Activated CD4-positive, alpha-beta T cell treated with anti-CD3 and anti-CD28 coated beads, Interleukin-2, amount 50 U/mL, for 16 hours (primary cell): Measurements from ENCODE around the gene BTAF1.
"Not testable (repeated sequence)": the region's sequence is repeated elsewhere in the genome, so short reads cannot be mapped to it uniquely, and the experiment has no call there.

Experiments used
- DNase-seq: peaks from one replicate; pipeline ENCODE4 v3.0.0-alpha.2; 2020

Gene BTAF1

DNA sequence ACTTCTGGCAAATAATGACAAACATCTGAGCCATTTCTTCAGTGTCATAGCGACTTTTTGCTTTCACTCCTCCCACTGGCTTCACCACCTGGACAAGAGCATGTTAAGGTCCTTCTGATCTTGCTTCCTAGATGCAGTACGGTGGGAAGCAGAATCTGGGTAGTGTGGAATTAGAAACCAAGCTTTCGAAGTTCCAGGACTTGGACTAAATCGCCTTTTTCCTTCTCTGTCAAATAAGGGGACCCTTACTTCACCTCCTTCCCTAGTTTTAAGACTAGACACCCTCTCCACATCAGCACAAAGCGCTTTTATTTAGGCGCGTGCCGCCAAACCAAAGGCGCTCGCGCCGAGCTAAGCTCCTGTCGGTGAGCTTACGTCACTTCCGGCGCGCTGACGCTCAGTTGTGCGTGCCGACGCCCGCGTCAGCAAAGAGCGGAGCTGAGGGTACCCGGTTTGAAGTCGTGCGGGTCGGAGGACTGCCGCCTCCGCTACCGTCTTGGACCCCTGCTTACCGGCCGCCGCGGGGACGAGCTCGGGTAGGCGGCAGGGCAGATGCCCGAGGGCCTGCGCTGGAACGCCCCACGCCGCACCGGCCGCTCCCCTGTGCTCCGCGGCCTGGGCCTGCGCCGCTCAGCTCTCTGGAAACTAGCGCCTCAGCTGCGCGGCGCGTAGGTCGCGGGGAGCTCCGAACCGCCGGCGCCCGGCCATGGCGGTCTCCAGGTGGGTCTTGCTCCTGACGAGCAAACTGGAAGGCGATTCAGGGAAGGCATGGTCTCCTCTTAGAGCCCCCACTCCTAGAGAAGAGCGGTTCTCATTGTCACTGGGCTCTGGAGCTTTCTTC lies at the start of gene BTAF1:
TSS of gene BTAF1 (plus strand) at position 400 of the 841 bp plus-strand sequence. CDS start at position 707, 307 bp downstream.
- peak; percentile 95 for DNase-seq

DNA sequence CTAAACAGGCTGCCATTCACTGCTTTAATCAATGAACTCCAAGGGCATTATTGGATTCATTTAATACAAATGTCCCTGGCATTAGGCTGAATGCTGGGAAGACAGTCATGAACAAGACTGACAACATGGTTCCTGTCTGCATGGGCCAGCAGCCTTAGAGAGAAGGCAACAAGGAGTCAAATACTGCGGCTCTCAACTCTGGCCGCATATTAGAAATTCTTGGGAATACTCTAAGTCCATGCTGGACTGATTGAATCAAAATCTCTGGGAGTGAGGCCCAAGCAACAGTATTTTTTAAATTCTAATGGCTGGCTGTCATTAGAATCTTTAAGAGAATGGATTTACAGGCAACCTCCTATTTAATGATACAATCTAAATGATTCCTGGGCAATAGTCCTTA lies 48.4 kb upstream of the BTAF1 start:
- no peak for DNase-seq

DNA sequence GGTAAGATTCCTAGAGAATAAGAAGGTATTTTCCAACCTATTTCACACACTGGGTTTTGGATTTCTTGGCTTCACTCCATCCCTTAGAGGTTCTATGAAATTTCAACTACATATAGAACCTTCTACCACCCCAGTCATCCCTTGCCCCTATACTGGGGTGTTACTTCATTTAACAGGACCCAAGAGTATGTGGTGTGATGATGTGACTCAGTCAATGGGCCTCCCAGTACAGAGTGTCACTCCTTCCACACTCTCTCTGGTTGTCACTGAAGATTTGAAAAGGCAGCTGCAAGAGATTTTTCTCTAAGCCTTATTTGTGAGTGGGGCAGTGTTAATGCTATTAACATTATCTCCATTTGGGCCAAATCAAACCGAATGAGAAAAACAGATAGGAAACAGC lies 47.8 kb upstream of the BTAF1 start:
- no peak for DNase-seq

DNA sequence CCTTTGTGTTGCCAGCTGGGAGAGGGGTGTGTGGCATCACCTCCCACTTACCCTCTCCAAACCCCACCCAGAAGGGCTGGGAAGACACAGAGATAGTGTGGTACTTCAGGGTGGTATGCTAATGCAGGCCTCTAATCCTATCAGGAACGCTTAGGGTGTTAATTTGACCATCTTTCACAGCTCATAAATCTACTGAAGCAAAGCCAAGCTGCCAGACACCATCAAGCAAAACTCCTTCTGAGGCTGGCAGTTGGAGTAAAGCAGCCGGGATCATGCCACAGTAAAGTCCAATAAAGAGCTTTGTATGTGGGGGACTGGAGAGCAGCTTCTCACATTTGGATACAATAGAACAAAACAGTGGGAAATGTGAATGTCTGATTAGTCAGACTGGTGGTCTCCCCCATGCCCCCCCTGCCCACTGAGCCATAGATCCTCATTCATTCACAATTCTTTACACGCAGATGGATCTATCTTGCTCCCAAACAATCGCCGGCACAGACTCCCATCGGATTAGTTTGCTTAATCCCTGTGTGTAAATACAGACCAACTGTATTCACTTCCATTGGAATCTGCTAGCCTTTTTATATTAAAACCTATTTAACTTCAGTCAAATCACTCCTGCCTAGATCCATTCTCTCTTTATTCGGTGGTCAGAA lies 43.9 kb upstream of the BTAF1 start:
- DNase-seq, result no peak

DNA sequence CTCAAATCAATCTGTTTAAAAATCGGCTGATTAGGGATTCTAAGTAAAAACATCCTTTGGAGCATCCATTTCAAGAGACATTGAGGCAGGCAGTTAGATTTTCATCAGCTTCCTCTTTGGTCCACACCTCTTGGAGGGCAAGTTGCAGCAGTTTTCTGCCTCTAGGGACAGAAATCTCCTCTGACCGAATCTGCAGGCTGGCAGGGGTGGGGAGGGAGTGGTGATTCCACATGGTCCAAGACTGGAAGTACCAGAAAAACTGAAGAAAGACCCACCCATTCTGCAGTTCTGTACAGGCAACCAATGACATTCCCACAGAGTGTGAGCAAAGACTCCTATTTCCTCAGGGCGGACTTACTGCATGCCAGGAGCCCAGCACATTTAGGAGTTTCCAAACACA lies 43.3 kb upstream of the BTAF1 start:
- DNase-seq, result no peak

DNA sequence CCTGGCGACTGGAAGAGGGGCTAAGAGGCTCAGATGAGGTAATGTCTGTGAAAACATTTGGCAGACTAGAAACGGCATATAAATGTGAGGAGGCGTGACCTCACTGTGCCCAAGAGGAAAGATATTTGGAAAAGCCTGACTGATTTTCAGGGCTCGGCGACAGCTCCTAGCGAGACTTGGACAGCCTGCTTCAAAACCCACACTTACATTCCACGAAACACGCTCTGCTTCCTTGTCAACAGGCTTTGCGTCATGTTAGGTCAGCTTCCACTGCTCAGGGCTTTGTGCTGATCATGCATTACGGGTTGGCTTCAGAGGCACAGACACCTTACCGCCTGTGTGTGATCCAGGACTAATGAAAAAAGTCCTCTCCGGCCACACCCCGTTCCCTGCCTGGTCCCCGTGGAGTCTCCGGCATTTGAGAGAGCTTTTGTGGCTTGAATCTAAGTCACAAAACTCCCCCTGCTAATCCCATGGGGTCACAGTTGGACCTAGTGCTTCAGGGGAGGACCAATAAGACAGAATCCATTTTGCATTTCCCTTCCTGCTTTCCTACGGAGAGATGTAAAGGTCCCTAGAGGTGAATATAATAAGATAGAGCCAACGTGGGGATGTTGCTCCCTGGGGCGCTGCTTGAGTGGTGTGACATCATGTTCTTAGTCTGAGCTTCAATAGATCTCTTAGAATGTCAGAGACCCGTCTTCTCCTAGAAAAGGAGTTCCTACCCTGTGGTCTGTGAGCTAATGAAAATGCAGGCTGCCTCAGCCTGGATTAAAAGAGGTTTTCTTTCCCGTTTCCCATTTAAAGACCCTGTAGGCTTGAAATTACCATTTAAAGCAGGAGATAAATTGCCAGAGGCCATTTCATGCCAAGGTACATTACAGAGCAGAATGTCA lies 39.8 kb upstream of the BTAF1 start:
- no peak for DNase-seq

DNA sequence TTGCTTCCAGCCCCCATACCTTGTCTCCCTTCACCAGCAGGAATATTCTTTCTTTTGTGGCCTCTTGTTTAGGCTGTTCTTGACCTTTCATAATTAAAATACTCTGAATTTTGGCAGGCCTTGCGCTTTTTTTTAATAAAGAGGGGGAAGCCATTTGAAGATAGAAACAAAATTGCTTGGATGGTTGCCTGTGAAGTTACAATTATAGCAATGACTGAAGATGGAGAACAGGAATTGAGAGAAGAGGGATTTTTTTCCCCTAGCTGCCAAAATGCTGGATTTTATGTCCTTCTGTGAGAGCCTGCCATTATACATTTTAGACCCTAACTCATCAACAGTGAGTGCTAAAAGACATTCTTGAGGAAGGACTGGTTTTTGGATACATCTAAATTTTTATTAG lies 39.0 kb upstream of the BTAF1 start:
- DNase-seq, result no peak

DNA sequence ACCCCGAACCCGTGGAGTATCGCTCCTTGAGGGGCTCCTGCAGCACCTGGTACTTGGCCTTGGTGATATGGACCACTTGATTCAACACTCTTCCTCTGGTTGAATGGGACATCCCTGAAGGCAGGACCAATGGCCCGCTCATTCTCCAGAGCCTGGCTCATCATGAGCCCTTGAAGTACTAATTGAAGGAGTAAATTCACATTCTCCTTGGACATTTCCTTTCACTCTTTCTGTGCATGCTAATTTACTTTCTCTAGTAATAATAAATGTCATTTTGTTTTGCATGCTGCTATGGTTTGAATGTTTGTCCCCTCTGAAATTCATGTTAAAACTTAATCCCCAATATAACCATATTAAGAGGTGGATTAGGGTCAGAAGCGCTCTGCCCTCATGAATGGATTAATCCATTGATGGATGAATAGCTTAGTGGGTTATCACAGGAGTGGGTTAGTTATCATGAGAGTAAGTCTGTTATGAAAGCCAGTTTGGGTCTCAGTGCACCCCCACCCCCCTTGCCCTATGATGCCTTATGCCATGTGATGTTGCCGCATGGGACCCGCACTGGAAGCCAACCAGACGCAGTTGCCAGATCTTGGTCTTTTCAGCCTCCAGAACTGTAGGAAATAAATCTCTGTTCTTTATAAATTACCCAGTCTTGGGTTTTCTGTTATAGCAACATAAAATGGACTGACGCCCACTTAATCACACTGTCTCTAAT lies 38.0 kb upstream of the BTAF1 start:
- no peak for DNase-seq

DNA sequence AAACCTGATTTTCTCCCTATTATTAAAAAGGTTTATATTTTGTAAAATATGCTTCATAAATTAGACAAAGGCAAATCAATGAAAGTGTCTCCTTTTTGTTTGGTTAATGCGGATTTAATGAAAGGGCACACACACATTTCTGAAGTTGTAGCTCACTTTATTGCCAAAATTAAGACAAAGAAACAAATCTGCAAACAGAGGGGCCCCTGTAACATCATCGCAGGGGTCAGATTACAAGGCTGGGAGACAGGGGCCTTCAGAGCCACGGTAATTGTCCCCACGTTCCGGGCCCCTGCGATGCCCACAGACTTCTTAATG lies 36.7 kb upstream of the BTAF1 start:
- DNase-seq, result no peak

DNA sequence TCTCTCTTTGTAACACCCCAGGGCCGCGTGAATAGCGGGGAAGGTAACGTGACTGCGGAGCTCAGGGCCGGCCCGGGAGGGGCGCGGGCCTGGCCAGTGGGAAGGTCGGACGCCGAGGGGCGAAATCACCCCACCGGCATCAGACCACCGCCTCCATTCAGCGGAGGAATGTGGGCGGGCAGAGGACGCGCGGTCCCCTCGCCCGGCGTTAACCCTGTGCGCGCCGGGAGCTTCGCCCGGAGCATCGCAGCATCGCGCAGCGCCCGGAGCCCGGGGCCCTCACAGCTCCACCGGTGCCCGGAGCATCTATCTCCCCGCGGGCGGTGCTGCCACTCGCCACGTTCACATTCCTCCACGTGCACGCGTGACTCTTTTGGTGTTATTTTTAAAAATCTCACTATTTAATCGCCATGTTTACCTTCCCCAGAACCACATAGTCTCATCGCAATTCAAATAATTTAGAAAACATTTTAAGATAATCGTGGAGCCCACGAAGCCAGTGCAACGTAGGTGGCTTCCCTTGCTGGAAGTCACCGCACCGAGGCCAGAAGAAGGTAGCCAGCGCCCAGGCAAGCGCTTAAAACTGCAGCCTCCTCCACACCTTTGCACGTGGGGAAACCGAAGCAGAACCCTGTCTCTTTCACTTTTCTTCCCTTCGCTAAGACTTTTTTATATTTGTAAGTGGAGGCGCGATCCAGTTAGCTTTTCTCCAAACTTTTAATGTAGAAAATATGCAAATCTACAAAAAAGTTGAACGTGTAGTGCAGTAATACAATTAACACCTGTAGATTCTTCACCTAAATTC lies 36.1 kb upstream of the BTAF1 start:
- DNase-seq, result peak; percentile 19

DNA sequence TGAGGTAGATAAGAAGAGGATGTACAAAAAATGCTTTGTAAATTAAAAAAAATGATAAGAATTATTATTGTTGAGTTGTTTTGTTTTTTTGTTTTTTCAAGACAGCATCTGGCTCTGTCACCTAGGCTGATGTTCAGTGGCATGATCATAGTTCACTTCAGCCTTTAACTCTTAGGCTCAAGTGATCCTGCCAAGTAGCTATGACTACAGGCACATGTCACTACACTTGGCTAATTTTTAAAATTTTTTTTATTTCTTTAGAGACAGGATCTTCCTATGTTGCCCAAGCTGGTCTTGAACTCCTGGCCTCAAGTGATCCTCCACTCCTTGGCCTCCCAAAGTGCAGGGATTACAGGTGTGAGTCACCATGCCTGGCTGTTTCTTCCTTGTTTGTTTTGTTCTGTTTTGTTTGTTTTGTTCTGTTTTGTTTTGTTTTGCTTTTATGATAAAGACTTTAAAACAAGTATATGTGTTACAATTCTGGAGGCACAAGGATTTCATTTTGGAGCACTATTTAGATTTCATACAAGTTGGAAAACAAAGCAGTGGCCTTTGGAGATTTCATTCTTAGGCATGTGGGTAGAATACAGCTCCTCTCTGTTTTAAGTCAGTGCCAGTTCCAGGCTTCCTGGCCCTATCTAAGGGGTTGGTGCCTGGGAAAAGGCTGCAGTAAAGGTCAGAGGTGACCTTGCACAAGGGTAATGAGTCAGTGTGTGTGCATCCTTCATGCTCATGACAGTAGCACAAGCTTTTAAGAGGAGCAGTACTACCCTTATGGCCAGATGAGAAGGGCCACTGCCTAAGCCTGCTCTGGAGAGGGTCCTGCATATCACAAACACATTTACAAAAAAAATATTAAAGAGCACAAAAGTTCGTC lies 32.2 kb upstream of the BTAF1 start:
- no peak for DNase-seq

DNA sequence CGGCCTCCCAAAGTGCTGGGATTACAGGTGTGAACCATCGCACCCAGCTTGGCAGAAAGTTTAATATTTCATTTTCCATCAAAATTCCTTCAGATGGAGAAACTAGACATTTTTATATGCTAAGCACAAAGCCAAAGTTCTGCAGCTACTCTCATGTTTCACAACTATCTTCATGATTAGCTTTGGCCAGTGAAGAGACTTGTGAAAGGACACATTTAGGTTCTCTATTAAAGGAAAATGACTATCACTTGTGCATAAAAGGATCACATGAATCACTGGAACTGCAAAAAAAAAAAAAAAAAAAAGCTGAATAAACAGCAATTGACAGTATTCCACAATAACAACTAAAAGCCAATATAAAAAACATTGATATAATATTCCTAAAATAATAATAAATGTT lies 30.5 kb upstream of the BTAF1 start:
- no peak for DNase-seq

DNA sequence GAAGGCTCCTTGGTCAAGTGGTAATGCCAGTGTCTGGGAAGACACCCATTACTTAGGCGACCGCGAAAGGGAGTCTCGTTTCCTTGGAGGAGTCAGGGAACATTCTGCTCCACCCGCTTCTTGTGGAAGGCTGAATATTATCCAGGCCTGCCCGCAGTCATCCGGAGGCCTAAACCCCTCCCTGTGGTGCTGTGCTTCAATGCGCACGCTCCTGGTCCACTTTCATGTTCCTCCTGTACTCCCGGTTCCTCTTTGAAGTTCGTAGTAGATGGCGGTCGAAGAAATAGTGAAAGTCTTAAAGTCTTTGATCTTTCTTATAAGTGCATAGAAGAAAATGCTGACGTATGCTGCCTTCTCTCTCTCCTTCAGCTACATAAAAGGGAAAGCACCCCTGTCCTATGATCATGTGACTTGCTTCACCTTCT lies 29.3 kb upstream of the BTAF1 start:
- DNase-seq, result not testable (repeated sequence)

DNA sequence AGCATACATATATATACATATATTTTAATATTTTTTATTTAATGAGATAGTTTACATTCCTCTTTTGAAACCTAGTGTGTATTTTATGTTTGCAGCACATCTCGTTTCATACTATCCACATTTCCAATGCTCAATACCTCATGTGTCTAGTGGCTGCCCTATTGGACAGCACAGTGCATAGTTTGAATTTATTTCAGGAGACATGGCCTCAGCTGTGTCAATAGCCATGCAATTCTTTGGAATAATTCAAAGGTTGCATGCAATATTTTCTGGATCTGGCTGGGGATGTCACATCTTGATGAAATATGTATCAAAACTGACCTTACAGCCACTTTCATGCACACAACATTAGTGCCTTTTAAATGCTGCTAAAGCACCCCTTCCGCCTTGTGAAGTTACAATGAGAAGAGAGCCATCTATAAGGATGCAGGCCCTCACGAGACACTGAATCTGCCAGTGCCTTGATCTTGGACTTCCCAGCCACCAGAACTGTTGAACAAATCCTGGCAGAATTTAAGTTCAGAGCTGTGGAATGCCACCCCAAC lies 27.3 kb upstream of the BTAF1 start:
- no peak for DNase-seq

DNA sequence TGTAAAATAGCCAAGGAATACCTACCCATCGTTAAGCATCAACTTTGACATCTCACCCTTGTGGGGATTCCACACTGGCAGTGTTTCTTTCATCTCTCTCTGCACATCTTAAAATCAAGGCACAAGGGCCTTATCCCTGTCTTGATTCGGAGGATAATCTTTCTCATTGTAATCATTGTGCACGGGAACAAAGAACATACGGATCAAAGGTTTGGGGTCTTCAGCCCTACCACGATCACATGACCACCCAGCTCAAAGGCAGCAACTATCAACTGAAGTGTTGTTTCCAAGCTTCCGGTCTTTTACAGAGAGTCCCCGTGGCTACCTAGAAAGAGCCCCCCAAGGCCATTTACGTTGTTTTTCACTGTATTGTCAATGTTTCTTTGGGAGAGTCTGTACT lies 26.1 kb upstream of the BTAF1 start:
- DNase-seq, result no peak

DNA sequence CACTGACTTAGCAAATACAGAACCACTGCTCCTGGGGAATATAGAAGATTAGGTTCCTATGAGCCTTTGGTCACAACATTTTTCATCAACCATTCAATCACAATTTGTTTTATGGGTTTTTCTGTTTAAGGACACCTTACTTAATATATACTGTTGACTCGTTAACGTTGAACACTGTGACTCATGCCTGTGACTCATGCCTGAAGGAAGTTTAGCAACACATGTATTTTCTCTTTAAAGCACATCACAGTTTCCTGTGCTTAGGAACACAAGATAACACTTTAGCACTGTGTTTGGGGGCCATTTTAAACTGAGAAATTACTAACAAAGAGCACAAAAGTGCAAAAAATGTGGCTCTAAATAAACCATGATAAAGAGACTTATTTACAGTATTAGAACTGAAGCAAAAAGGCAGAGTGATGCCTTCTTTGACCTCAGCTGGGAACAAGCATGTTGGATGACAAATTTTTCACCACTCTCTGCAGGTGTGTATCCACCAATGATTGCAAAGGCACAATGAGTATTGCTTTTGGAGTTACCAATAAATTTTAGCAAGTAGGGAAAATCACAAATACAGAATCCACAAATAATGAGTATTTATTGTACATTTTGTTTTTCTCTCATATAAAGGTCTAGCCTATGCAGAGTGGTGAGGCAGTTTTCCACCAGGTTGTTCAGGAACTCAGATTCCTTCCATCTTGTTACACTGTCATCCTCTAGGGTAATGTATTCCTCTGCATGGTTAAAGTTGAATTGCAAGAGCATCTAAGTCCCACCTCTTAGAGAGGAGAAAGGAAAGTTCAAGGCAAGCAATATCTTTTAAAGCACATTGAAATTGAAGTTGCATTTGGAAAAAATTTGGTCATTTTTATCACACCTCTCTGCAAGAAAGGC lies 21.5 kb upstream of the BTAF1 start:
- peak; percentile 88 for DNase-seq

DNA sequence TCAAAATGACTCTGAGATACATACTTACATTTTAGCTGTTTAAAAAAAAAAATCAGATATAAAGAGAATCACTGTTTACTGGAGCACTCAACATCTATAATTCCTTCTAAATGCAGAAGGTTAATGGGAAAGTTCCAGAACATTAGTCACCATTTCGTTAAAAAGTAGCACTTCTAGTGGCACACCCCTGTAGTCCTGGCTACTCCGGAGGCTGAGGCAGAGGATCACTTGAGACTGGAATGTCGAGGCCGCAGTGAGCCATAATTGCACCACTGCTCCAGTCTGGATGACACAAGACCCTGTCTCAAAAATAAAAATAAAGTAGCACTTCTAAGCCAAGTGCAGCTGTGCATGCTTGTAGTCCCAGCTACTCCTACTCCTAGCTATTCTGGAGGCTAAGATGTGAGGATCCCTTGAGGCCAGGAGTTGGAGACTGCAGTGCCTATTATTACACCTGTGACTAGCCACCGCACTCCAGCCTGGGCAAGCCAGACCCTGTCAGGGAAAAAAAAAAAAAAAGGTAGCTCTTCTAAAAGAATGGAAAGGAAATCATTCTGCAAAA lies 16.5 kb upstream of the BTAF1 start:
- DNase-seq, result no peak

DNA sequence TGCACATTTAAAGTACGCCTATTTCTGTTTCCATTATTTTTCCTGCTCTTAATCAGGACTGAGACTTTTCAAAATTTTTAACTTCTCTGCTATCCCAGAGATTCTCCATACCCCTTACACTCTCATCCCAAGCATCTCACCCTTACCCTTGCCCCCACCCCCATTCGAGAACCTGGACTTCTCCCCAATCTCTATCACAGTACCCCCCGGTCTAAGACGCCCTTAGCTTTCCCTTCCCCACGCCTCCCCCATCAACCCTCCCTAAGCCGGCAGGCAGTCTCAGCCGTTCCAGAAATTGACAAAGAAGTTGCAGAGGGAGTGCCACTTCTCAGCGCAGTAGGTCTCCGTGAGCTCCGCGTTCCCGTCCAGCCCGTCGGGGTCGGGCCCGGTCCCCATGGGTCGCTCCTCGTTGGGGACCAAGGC lies 15.6 kb upstream of the BTAF1 start:
- no peak for DNase-seq
